ENCODE measurements around the gene PIAS1.
"Not testable (repeated sequence)": the region's sequence is repeated elsewhere in the genome, so short reads cannot be mapped to it uniquely, and the experiment has no call there.

Gene PIAS1

GRCh38 chr15:68218331-68218730 lies 164.2 kb downstream of the PIAS1 start:
- no peak overlapping the region for H3K4me3 ChIP-seq (replicated peaks; ENCODE audit: low read depth, low read length)
- DNase-seq (ENCODE audit: extremely low read depth, low read depth) = no peak
- no peak for TF ChIP-seq CTCF (IDR thresholded peaks at IDR 0.05; ENCODE audit: low read depth, low read length, missing control alignments)

DNA sequence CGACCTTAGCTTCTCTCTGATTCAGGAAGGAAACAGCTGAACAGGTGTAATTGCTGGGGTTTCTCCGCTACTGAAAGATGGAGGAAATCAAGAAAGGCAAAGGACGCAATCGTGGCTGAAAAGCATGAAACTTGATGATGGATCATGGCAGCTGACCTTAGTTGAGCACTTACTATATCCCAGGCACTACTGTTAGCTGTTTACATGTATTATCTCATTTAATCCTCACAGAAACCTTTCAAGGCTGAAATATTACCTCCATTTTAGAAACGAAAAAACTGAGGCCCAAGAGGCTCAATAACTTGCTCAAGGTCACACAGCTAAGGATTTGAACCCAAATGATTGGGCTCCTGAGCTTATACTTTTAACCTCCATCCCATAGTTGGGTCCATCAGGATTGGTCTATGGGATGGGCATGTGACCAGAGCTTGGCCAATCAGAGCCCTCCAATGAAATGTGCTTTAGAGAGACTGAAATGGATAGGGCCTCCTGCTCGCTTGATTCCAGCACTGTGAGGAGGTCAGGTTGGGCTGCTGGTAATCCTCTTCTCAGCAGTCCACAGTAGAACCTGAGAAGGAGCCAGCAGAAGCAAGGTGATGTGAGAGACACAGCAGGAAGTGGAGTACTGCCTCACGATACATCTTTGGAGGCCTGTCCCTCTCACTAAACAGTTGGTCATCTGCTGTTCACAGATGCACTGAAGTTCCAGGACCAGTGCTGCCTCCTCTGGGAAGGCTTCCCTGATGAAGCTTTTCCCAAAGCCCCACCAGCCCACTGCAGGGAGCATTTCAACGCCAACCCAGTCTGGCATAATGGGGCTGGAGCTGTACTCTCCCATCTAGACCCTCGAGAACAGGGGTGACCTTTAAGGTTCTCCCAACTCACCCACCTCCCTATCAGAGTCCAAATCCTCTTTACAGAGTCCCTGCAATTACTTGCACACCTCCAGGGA lies 165.0 kb downstream of the PIAS1 start:
- TF ChIP-seq CTCF (IDR thresholded peaks at IDR 0.05; ENCODE audit: low read depth, low read length, missing control alignments) = no peak
- no peak for DNase-seq (ENCODE audit: extremely low read depth, low read depth)
- H3K4me3 ChIP-seq (replicated peaks; ENCODE audit: low read depth, low read length) = no peak overlapping the region

DNA sequence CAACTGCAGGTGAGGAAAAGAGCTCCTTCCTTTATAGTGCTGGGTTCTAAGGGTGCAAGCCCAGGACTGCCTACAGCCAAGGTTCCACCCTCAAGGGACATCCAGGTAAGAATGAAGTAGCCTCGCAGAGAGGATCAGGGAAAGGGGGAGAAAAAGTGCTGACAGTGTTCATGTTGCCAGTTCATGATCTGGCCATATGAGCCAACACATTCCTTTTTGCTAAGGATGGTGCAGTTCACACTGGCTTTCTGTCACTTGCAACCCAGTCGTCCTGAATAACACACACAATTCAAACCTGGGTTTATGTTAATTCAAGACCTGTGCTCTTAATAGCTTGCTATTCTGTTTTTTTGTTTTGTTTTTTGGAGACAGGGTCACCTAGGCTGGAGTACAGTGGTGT lies 166.4 kb downstream of the PIAS1 start:
- no peak for DNase-seq (ENCODE audit: extremely low read depth, low read depth)
- no peak for TF ChIP-seq CTCF (IDR thresholded peaks at IDR 0.05; ENCODE audit: low read depth, low read length, missing control alignments)
- no peak overlapping the region for H3K4me3 ChIP-seq (replicated peaks; ENCODE audit: low read depth, low read length)

- no peak for DNase-seq (ENCODE audit: extremely low read depth, low read depth)
- TF ChIP-seq CTCF (IDR thresholded peaks at IDR 0.05; ENCODE audit: low read depth, low read length, missing control alignments) = no peak
Observed at GRCh38 chr15:68220967-68221366, 166.9 kb downstream of the PIAS1 start.

GRCh38 chr15:68221530-68222431 lies 167.7 kb downstream of the PIAS1 start:
- not testable (repeated sequence) for DNase-seq (ENCODE audit: extremely low read depth, low read depth); H3K4me3 ChIP-seq (replicated peaks; ENCODE audit: low read depth, low read length)

More at GRCh38 chr15:68220967-68221366, 166.9 kb downstream of the PIAS1 start:
- H3K4me3 ChIP-seq (replicated peaks; ENCODE audit: low read depth, low read length) = no peak overlapping the region

GRCh38 chr15:68222432-68222743 lies 168.3 kb downstream of the PIAS1 start:
- DNase-seq (ENCODE audit: extremely low read depth, low read depth); H3K4me3 ChIP-seq (replicated peaks; ENCODE audit: low read depth, low read length): not testable (repeated sequence)

DNA sequence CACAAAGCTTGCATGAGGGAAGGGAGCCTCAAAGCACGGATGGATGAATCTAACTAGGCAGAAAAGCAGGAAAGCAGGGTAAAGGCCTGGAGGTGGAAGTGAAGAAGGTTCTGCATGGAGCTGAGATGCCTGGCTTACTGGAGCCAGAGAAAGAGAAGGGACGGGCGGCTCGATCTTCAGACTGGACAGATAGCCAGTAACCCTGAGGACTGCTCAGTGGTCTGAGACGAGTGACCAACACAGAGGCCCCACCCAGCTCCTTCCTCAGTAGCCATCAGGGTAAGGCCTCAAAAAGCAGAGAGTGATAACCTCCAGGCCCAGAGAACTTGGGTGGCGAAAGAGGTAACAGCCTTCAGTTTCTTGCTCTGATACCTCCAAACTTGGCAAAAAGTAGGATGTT lies 169.1 kb downstream of the PIAS1 start:
- no peak for TF ChIP-seq CTCF (IDR thresholded peaks at IDR 0.05; ENCODE audit: low read depth, low read length, missing control alignments)
- H3K4me3 ChIP-seq (replicated peaks; ENCODE audit: low read depth, low read length) = no peak overlapping the region
- no peak for DNase-seq (ENCODE audit: extremely low read depth, low read depth)

Data from HFF-Myc (cell line).